ENCODE measurements around the gene ARHGEF19. TPM values are rescaled to one million over a fixed set of nuclear protein-coding genes. Genes with fewer than 3 reads are reported as not detected.

The ARHGEF19 gene
- total and polyA plus RNA-seq, 2 of the 4 experiments (the other 2 are of a cell fraction), result 4.5 to 16.8 TPM

- peak overlapping the region; percentile 25; the same call in 1 of the 2 replicates for H3K14ac ChIP-seq (replicated peaks; ENCODE audit: low read depth, low read length)
- no peaks in the 10 kb centered on the region for H3K9me3 ChIP-seq (ENCODE audit: control insufficient read depth, insufficient read depth, low read length)
- ATAC-seq (ENCODE audit: low read depth) (peak; percentile 53), DNase-seq (peak; percentile 69)
- TF ChIP-seq NFE2L2 (IDR thresholded peaks at IDR 0.05; ENCODE audit: low read depth, low read length) (no peak), CHD1 (IDR thresholded peaks at IDR 0.05; ENCODE audit: low read depth, low read length) (no peak), USF2 (IDR thresholded peaks at IDR 0.05; ENCODE audit: low read depth, low read length) (no peak), SMC3 (IDR thresholded peaks at IDR 0.05; ENCODE audit: low read depth, low read length) (no peak), CEBPB (IDR thresholded peaks at IDR 0.05; ENCODE audit: low read depth, low read length) (no peak), MAZ (IDR thresholded peaks at IDR 0.05; ENCODE audit: borderline replicate concordance, low read depth, low read length) (no peak), RAD21 (IDR thresholded peaks at IDR 0.05; ENCODE audit: low read length) (no peak), MAFK (IDR thresholded peaks at IDR 0.05; ENCODE audit: low read depth, low read length) (no peak)
- peak overlapping the region; percentile 92 for H3K23ac ChIP-seq (ENCODE audit: low read depth, low read length)
- no peak overlapping the region for H3K27ac ChIP-seq (ENCODE audit: insufficient read depth, low read length)
- no peaks in the 10 kb centered on the region; the same call in 1 of the 2 replicates for H3K27me3 ChIP-seq (ENCODE audit: control insufficient read depth, insufficient read depth, low read length)
- H2BK5ac ChIP-seq (ENCODE audit: low read depth, low read length, poor library complexity, severe bottlenecking), result no peak overlapping the region
- ChIA-PET POLR2A (ENCODE audit: unreplicated experiment) (no interaction called here), CTCF (no interaction called here)
- peak overlapping the region; percentile 90 for H2AFZ ChIP-seq (replicated peaks; ENCODE audit: low read length, poor library complexity)
- intact Hi-C loops (cut with micrococcal nuclease), result loop anchor here (2.0 kb wide), 1 partner anchor 21 kb away; the partner anchor contains the start of gene CPLANE2
- H3K9me1 ChIP-seq (ENCODE audit: insufficient read depth, low read length), result 0 out of 2 replicates have a peak, but pooled peaks cover 5% of the 10 kb centered on the region
- no peak overlapping the region for H3K56ac ChIP-seq (ENCODE audit: extremely low read depth, insufficient read depth, low read length)
- H2BK120ac ChIP-seq (ENCODE audit: low read depth, low read length), result no peak overlapping the region
- peak overlapping the region; percentile 65 for H3K4me3 ChIP-seq (ENCODE audit: insufficient read depth, low read depth, low read length)
- no peak overlapping the region for H3K9ac ChIP-seq (ENCODE audit: low read depth, low read length)
- BruUV-seq (replicated peaks), result no TSS peak
- H2BK15ac ChIP-seq (ENCODE audit: low read depth, low read length), result no peak overlapping the region
- peak overlapping the region; percentile 33; the same call in 1 of the 2 replicates for H2AK5ac ChIP-seq (ENCODE audit: low read depth, low read length)
- H3K4ac ChIP-seq (ENCODE audit: low read depth, low read length), result peak overlapping the region; percentile 42
- 14% methylated on average over 6 of the region's 33 CpGs; no CpG with 5 or more reads in 1 of the 2 experiments for WGBS, 2 experiments (ENCODE audit: extremely low coverage in 2 of 2, insufficient read length in 1 of 2)
- H3K79me1 ChIP-seq (ENCODE audit: low read depth in 1 of 2, low read length in 2 of 2), result no peaks in the 10 kb centered on the region
- in situ Hi-C loops (cut with MboI; ENCODE audit: low sequenced_read_pairs), result no loop called here
- H4K8ac ChIP-seq (ENCODE audit: low read depth in 2 of 2, low read length in 2 of 2), result peak overlapping the region; percentile 39 to 89; a peak in 3 of 4 replicates
- H2BK20ac ChIP-seq (ENCODE audit: low read depth, low read length), result no peak overlapping the region
- no peaks in the 10 kb centered on the region for H4K20me1 ChIP-seq (ENCODE audit: insufficient read depth, low read length)
- dilution Hi-C loops (cut with HindIII; ENCODE audit: low sequenced_read_pairs, unreplicated experiment), result no loop called here
- H2AK9ac ChIP-seq (replicated peaks; ENCODE audit: low read depth, low read length, poor library complexity), result peak overlapping the region; percentile 88
- no peak overlapping the region for H3K18ac ChIP-seq (ENCODE audit: low read depth, low read length)
- H3K36me3 ChIP-seq (ENCODE audit: control insufficient read depth, insufficient read depth, low read length), result no peaks in the 10 kb centered on the region
- H4K5ac ChIP-seq (ENCODE audit: low read depth, low read length), result peak overlapping the region; percentile 4; the same call in 1 of the 2 replicates
- peak overlapping the region; percentile 86 for H3K4me2 ChIP-seq (ENCODE audit: low read depth, low read length)
- no peak overlapping the region for H4K91ac ChIP-seq (ENCODE audit: insufficient read depth, low read depth, low read length)
- H3K4me1 ChIP-seq (ENCODE audit: control insufficient read depth, insufficient read depth, low read length), result no peaks in the 10 kb centered on the region
These were observed 3.7 kb upstream of the ARHGEF19 start for GRCh38 chr1:16215882-16216753.
